Mesenchymal stem cell (in vitro differentiated cells and primary cell): ENCODE data around the gene MCCD1.
"Not testable (repeated sequence)": the region's sequence is repeated elsewhere in the genome, so short reads cannot be mapped to it uniquely, and the experiment has no call there.

ENCODE experiments used
- DNase-seq: peaks from one replicate; pipeline ENCODE4 v3.0.0-alpha.2; 2013
- H2AFZ ChIP-seq: one replicate; pipeline ENCODE4 v1.6.1; 2013; ENCODE audit warnings: low read depth, mild to moderate bottlenecking, control low read depth, inconsistent platforms, low read length, moderate library complexity
- H2AK5ac ChIP-seq: 2 replicates; pipeline ENCODE4 v1.6.1; 2013; ENCODE audit warnings: low read length, moderate library complexity, mild to moderate bottlenecking, inconsistent platforms; ENCODE audit not compliant: severe bottlenecking
- H2BK120ac ChIP-seq: one replicate; pipeline ENCODE4 v1.6.1; 2013; ENCODE audit warnings: low read depth, mild to moderate bottlenecking, inconsistent platforms, low read length, moderate library complexity
- H2BK12ac ChIP-seq, 2 experiments: one replicate each; pipeline ENCODE4 v1.6.1; 2013; ENCODE audit warnings: inconsistent platforms in 2 of 2, low read length in 2 of 2, mild to moderate bottlenecking in 2 of 2, moderate library complexity in 2 of 2, control low read depth in 1 of 2
- H2BK15ac ChIP-seq: one replicate; pipeline ENCODE4 v1.6.1; 2013; ENCODE audit warnings: mild to moderate bottlenecking, low read depth, inconsistent platforms; ENCODE audit not compliant: poor library complexity, severe bottlenecking
- H2BK5ac ChIP-seq: 2 replicates; pipeline ENCODE4 v1.6.1; 2013; ENCODE audit warnings: low read depth, mild to moderate bottlenecking, low read length, control low read depth, inconsistent platforms; ENCODE audit not compliant: poor library complexity, severe bottlenecking
- H3K14ac ChIP-seq, 2 experiments: one replicate each; pipeline ENCODE4 v1.6.1; 2013; ENCODE audit warnings: inconsistent platforms in 2 of 2, low read length in 2 of 2, control low read depth in 1 of 2, mild to moderate bottlenecking in 1 of 2, moderate library complexity in 1 of 2
- H3K18ac ChIP-seq, 2 experiments: one replicate each; pipeline ENCODE4 v1.6.1; 2013; ENCODE audit warnings: inconsistent platforms in 2 of 2, low read length in 2 of 2, control low read depth in 1 of 2, low read depth in 1 of 2, mild to moderate bottlenecking in 1 of 2
- H3K23ac ChIP-seq, 2 experiments: one replicate each; pipeline ENCODE4 v1.6.1; 2013; ENCODE audit warnings: inconsistent platforms in 2 of 2, low read length in 2 of 2, mild to moderate bottlenecking in 2 of 2, moderate library complexity in 2 of 2, control low read depth in 1 of 2
- H3K27ac ChIP-seq: 2 replicates; pipeline ENCODE4 v1.5.1; 2013; ENCODE audit warnings: mild to moderate bottlenecking, moderate library complexity, low read length, control low read depth, inconsistent platforms; ENCODE audit not compliant: poor library complexity, severe bottlenecking
- H3K27me3 ChIP-seq, 2 experiments: 2 replicates each; pipeline versions ENCODE4 v1.6.1 to v1.7.0; 2013; ENCODE audit warnings: low read length in 2 of 2, mild to moderate bottlenecking in 2 of 2, moderate library complexity in 2 of 2, control low read depth in 1 of 2, inconsistent platforms in 1 of 2; ENCODE audit not compliant: control insufficient read depth in 1 of 2, insufficient read depth in 1 of 2
- H3K36me3 ChIP-seq, 2 experiments: 2 replicates each; pipeline versions ENCODE4 v1.6.1 to v1.7.0; 2013; ENCODE audit warnings: low read length in 2 of 2, control low read depth in 1 of 2, inconsistent platforms in 1 of 2, low read depth in 1 of 2, mild to moderate bottlenecking in 1 of 2; ENCODE audit not compliant: insufficient read depth in 2 of 2, control insufficient read depth in 1 of 2
- H3K4ac ChIP-seq, 2 experiments: one replicate each; pipeline ENCODE4 v1.6.1; 2013; ENCODE audit warnings: inconsistent platforms in 2 of 2, low read length in 2 of 2, mild to moderate bottlenecking in 2 of 2, moderate library complexity in 2 of 2, control low read depth in 1 of 2, low read depth in 1 of 2
- H3K4me1 ChIP-seq: 2 replicates; pipeline ENCODE4 v1.6.1; 2013; ENCODE audit warnings: low read depth, low read length, control low read depth; ENCODE audit not compliant: control insufficient read depth, insufficient read depth
- H3K4me2 ChIP-seq: 2 replicates; pipeline ENCODE4 v1.6.1; 2013; ENCODE audit warnings: low read length, mild to moderate bottlenecking, inconsistent platforms; ENCODE audit not compliant: poor library complexity, severe bottlenecking
- H3K4me3 ChIP-seq, 2 experiments: 2 replicates each; pipeline versions ENCODE4 v1.5.1 to v1.7.0; 2013; ENCODE audit warnings: low read length in 2 of 2, mild to moderate bottlenecking in 2 of 2, control low read depth in 1 of 2, low read depth in 1 of 2; ENCODE audit not compliant: insufficient read depth in 1 of 2
- H3K79me1 ChIP-seq: replicated peaks from 2 replicates; pipeline ENCODE4 v1.6.1; 2013; ENCODE audit warnings: mild to moderate bottlenecking, control low read depth, low read length, inconsistent platforms; ENCODE audit not compliant: poor library complexity, severe bottlenecking
- H3K9ac ChIP-seq: 2 replicates; pipeline ENCODE4 v1.7.0; 2013; ENCODE audit warnings: mild to moderate bottlenecking, low read length, moderate library complexity
- H3K9me3 ChIP-seq: 2 replicates; pipeline ENCODE4 v1.7.0; 2013; ENCODE audit warnings: mild to moderate bottlenecking, low read length; ENCODE audit not compliant: control insufficient read depth
- H4K8ac ChIP-seq: one replicate; pipeline ENCODE4 v1.6.1; 2013; ENCODE audit warnings: inconsistent platforms, mild to moderate bottlenecking, low read length, moderate library complexity
- H4K91ac ChIP-seq: one replicate; pipeline ENCODE4 v1.6.1; 2013; ENCODE audit warnings: mild to moderate bottlenecking, low read length, inconsistent platforms
- WGBS: methylation state at CpG from one replicate; pipeline ENCODE4 v1.1.7; 2013; ENCODE audit warnings: mixed read lengths; 5-methylcytosine and 5-hydroxymethylcytosine counted together

MCCD1 gene

DNA sequence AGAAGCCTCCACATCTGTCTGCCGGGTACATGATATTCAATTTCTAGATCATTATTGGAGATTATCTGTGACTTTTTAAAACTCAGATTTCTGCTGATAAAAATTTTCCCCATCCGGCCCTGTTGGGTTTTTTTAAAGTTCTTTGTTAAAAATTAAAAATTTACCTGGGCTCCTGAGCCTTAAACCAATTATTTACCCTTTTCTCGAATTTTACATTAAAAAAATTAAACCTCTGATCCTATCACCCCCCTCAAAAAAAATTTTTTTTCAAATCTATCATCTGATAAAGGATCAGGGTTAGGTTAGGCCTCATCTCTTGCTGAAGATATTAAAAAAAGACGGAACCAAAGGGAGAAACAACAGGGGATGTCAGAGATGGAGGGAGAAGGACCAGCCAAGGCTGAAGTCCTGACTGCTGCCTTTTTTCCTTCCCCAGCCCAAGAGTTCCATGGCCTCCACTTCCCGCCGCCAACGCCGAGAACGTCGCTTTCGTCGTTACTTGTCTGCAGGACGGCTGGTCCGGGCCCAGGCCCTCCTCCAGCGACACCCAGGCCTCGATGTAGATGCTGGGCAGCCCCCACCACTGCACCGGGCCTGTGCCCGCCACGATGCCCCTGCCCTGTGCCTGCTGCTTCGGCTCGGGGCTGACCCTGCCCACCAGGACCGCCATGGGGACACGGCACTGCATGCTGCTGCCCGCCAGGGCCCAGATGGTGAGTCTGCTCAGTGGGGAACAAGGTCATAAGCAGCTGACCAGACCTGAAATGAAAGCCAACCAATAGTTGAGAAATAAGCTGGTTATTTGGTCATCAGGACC, 19.2 kb downstream of the MCCD1 start:
- H2BK120ac ChIP-seq = peak overlapping the region; percentile 52
- no peak overlapping the region for H2AFZ ChIP-seq
- peaks cover 13% of the 10 kb centered on the region for H3K4me1 ChIP-seq
- peaks cover 34% of the 10 kb centered on the region for H3K79me1 ChIP-seq
- H3K36me3 ChIP-seq = peaks cover 22 to 34% of the 10 kb centered on the region in 2 experiments
- no peak overlapping the region for H2BK5ac ChIP-seq
- peak overlapping the region; percentile 52 to 55 for H3K18ac ChIP-seq
- DNase-seq = no peak
- H4K91ac ChIP-seq = peak overlapping the region; percentile 96
- no peak overlapping the region for H3K27ac ChIP-seq
- no peaks in the 10 kb centered on the region for H3K9me3 ChIP-seq
- peak overlapping the region; percentile 95 for H3K9ac ChIP-seq
- peak overlapping the region; percentile 98 for H4K8ac ChIP-seq
- H3K23ac ChIP-seq = no peak overlapping the region
- peak overlapping the region; percentile 5 to 92 for H3K4ac ChIP-seq
- peak overlapping the region; percentile 60 for H2BK15ac ChIP-seq
- 91% methylated on average over 21 of the region's 24 CpGs for WGBS
- no peak overlapping the region for H3K14ac ChIP-seq
- peak overlapping the region; percentile 53 for H3K4me2 ChIP-seq
- H3K27me3 ChIP-seq = no peaks in the 10 kb centered on the region
- H3K4me3 ChIP-seq = peak overlapping the region; percentile 44 to 77
- H2BK12ac ChIP-seq = peak overlapping the region; percentile 57 to 75
- peak overlapping the region; percentile 54 for H2AK5ac ChIP-seq

DNA sequence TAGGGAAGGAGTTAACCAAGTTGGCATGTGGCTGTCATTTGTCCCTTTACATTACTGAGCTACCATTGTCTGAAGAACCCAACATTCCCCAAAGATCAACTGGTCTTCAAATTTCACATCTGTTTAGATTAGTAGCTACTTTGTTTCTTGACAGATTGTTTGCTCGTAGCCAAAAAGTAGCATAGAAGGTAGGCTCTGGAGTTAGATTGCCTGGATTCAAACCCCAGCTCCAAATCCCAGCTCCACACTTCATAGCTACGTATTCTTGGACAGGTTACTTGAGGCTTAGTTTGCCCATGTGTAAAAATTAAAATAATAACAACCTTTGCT, 19.7 kb downstream of the MCCD1 start:
- no peak overlapping the region for H3K14ac ChIP-seq
- no peak overlapping the region for H3K18ac ChIP-seq
- H2BK120ac ChIP-seq = no peak overlapping the region
- peaks cover 13% of the 10 kb centered on the region for H3K4me1 ChIP-seq
- H3K4ac ChIP-seq = peak overlapping the region in 1 of 2 experiments; percentile 92
- no CpG with 5 or more reads among the region's 2 CpGs for WGBS
- no peak overlapping the region for H2BK15ac ChIP-seq
- no peak overlapping the region for H2BK12ac ChIP-seq
- no peak overlapping the region for H3K23ac ChIP-seq
- no peak overlapping the region for H2AFZ ChIP-seq
- H3K4me3 ChIP-seq = peak overlapping the region in 1 of 2 experiments; percentile 77
- H4K91ac ChIP-seq = peak overlapping the region; percentile 96
- no peak overlapping the region for H2BK5ac ChIP-seq
- H3K9me3 ChIP-seq = no peaks in the 10 kb centered on the region
- H3K4me2 ChIP-seq = no peak overlapping the region
- peak overlapping the region; percentile 98 for H4K8ac ChIP-seq
- no peaks in the 10 kb centered on the region for H3K27me3 ChIP-seq
- H2AK5ac ChIP-seq = no peak overlapping the region
- peaks cover 22 to 34% of the 10 kb centered on the region in 2 experiments for H3K36me3 ChIP-seq
- H3K27ac ChIP-seq = no peak overlapping the region
- peaks cover 33% of the 10 kb centered on the region for H3K79me1 ChIP-seq
- H3K9ac ChIP-seq = peak overlapping the region; percentile 95
- no peak for DNase-seq

GRCh38 chr6:31551371-31551770, 22.6 kb downstream of the MCCD1 start:
- H3K4ac ChIP-seq, H3K27me3 ChIP-seq, H3K27ac ChIP-seq, H3K4me1 ChIP-seq, H2BK15ac ChIP-seq, H3K14ac ChIP-seq, H2BK12ac ChIP-seq, H3K18ac ChIP-seq, H4K91ac ChIP-seq, H3K23ac ChIP-seq, H3K4me2 ChIP-seq, H2BK120ac ChIP-seq, H3K9me3 ChIP-seq, H2AK5ac ChIP-seq, H2BK5ac ChIP-seq, H2AFZ ChIP-seq, H3K4me3 ChIP-seq, H4K8ac ChIP-seq: not testable (repeated sequence)
- DNase-seq = peak; percentile 83
- Histone ChIP-seq H3K9ac (peak overlapping the region; percentile 26), H3K36me3 (peaks cover 27 to 55% of the 10 kb centered on the region in 2 experiments), H3K79me1 (peaks cover 21% of the 10 kb centered on the region)
- whole genome bisulfite sequencing = 49% methylated on average over 5 of the region's 5 CpGs

DNA sequence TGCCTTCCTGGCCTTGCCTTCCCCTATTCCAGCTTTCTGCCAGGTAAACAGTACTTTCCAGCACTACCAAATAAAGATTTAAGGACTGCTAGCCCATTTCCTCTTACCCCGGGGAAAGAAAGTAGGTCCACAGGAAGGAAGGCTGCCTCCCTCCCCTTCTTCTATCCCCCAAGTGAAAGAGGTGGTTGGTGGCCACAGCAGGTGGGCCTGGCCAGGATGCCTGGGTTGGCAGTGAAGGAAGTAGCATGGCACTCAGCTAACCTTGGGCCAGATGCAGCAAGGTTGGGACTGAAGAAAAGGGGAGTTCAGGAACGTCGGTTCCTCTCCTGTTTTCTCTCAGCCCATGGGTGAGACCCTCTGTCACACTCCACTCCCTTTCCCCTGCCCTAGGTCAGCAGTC, 27.5 kb downstream of the MCCD1 start:
- peak overlapping the region; percentile 12 to 38 for H2BK12ac ChIP-seq
- H3K14ac ChIP-seq = no peak overlapping the region
- H3K4ac ChIP-seq = no peak overlapping the region
- no peak overlapping the region for H3K18ac ChIP-seq
- H3K23ac ChIP-seq = no peak overlapping the region
- H3K27ac ChIP-seq = no peak overlapping the region
- no peak overlapping the region for H2BK5ac ChIP-seq
- no peak overlapping the region for H4K91ac ChIP-seq
- H3K9me3 ChIP-seq = no peaks in the 10 kb centered on the region
- no peak overlapping the region for H2BK15ac ChIP-seq
- H3K4me2 ChIP-seq = no peak overlapping the region
- H3K27me3 ChIP-seq = no peaks in the 10 kb centered on the region
- no peak overlapping the region for H2BK120ac ChIP-seq
- peaks cover 25% of the 10 kb centered on the region for H3K4me1 ChIP-seq
- DNase-seq = no peak
- WGBS = 97% methylated on average over 3 of the region's 3 CpGs
- H2AFZ ChIP-seq = no peak overlapping the region
- H3K9ac ChIP-seq = no peak overlapping the region
- no peak overlapping the region for H4K8ac ChIP-seq
- H3K79me1 ChIP-seq = peaks cover 24% of the 10 kb centered on the region
- peaks cover 38 to 72% of the 10 kb centered on the region in 2 experiments for H3K36me3 ChIP-seq
- no peak overlapping the region for H2AK5ac ChIP-seq
- H3K4me3 ChIP-seq = no peak overlapping the region
